GM18951 (cell line): ENCODE measurements around the gene FSTL3.
A peak's percentile ranks its signal among the peaks of the same experiment; 100 is the strongest.

ENCODE experiments used
- POLR2A ChIP-seq: IDR thresholded peaks from 4 replicates; pipeline ENCODE4 v1.6.1; 2011; ENCODE audit warnings: mild to moderate bottlenecking; ENCODE audit not compliant: insufficient read length, insufficient read depth; ENCODE audit errors: extremely low read depth
- in situ Hi-C: fragments of 300-500 bp; cut with MboI; formaldehyde crosslinking; loops from one replicate; pipeline ENCODE4 v1.12.0; 2022; ENCODE audit warnings: low sequenced_read_pairs, mixed read lengths, inconsistent platforms; ENCODE audit not compliant: unreplicated experiment

Gene FSTL3

GRCh38 chr19:677201-677600 lies 1.0 kb downstream of the FSTL3 start:
- TF ChIP-seq POLR2A = no peak
- in situ Hi-C loops = no loop called here

DNA sequence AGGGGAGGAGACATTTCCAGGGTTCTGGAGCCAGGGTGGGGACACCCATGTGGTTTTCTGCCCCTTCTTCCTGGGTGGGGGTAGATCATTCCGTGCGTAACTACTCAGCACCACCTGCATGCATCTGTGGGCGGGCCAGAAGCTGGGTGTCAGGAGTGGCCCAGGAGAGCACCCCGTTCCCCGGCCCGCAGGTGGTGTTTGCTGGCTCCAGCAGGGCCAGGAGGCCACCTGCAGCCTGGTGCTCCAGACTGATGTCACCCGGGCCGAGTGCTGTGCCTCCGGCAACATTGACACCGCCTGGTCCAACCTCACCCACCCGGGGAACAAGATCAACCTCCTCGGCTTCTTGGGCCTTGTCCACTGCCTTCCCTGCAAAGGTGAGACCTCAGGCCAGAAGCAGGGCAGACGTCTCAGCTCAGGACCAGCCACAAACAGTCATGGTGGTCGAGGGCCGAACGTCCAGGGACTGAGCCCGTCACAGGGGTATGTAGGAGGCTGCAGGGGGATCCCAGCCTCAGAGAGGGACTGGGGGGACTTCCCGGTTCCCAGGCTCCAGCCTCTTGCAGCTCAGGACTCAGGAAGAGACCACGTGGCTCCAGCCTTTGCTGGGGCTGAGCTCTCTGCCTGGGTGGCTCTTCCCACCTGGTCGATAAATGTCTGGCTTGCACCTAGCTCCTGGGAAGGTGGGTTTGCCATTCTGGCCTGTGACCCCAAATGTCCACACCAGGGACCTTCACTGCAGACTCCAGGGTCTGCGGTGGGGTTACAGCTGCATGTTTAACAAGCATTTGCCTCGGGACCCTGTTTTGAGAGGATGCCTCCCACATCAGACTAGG lies 1.6 kb downstream of the FSTL3 start:
- in situ Hi-C loops = no loop called here
- TF ChIP-seq POLR2A = no peak

GRCh38 chr19:678791-679388 lies 2.7 kb downstream of the FSTL3 start:
- in situ Hi-C loops = no loop called here
- TF ChIP-seq POLR2A = no peak

- no peak for TF ChIP-seq POLR2A
- in situ Hi-C loops = no loop called here
These were observed 3.5 kb downstream of the FSTL3 start for GRCh38 chr19:679418-680286.

DNA sequence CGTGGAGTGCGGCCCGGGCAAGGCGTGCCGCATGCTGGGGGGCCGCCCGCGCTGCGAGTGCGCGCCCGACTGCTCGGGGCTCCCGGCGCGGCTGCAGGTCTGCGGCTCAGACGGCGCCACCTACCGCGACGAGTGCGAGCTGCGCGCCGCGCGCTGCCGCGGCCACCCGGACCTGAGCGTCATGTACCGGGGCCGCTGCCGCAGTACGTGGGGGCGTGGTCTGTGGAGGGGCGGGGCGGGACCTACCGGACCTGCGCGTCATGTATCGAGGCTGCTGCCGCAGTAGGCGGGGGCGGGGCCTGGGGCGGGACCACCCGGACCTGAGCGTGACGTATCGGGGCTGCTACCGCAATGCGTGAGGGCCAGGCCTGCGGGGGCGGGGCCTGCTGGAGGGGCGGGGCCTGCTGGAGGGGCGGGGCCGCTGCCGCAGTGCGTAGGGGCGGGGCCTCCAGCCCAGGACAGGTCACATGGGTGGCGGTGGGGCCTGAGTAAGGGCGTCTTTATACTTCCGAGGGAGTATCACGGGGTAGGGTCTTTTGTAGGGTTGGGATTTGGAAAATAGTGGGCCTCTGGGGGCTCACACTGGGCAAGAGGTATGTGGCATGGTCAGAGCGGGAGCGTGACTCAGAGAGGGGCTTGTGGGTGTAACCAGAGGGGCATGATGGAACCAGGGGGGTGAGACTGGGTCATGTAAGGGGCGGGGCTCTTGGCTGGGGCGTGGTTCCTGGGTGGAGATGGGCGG lies 4.3 kb downstream of the FSTL3 start:
- TF ChIP-seq POLR2A = peak; percentile 73
- in situ Hi-C loops = no loop called here

DNA sequence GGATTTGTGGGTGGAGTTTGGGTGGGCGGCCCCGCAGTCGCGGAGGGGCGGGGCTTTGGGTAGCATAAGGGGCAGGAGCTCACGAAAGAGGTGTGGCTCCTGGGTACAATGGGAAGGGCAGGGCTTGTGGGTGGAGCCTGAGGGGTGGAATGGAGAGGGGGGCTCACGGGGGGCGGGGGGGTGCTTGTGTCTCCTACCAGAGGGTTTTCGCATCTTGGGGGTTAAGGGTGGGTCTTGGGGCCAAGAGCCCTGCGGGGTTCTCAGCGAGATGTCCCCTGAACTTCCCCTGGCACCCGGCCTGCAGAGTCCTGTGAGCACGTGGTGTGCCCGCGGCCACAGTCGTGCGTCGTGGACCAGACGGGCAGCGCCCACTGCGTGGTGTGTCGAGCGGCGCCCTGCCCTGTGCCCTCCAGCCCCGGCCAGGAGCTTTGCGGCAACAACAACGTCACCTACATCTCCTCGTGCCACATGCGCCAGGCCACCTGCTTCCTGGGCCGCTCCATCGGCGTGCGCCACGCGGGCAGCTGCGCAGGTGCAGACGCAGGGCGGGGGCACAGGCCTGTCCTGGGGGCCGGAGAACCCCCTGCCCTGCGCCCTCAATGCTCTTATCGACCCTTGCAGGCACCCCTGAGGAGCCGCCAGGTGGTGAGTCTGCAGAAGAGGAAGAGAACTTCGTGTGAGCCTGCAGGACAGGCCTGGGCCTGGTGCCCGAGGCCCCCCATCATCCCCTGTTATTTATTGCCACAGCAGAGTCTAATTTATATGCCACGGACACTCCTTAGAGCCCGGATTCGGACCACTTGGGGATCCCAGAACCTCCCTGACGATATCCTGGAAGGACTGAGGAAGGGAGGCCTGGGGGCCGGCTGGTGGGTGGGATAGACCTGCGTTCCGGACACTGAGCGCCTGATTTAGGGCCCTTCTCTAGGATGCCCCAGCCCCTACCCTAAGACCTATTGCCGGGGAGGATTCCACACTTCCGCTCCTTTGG lies 5.1 kb downstream of the FSTL3 start:
- in situ Hi-C loops = no loop called here
- no peak for TF ChIP-seq POLR2A

- TF ChIP-seq POLR2A = no peak
- in situ Hi-C loops = no loop called here
These were observed 6.6 kb downstream of the FSTL3 start for GRCh38 chr19:682678-683320.

- TF ChIP-seq POLR2A = no peak
- in situ Hi-C loops = no loop called here
These were observed 9.3 kb downstream of the FSTL3 start for GRCh38 chr19:685454-685931.

- no peak for TF ChIP-seq POLR2A
These were observed 10.6 kb downstream of the FSTL3 start for GRCh38 chr19:686589-687297.

DNA sequence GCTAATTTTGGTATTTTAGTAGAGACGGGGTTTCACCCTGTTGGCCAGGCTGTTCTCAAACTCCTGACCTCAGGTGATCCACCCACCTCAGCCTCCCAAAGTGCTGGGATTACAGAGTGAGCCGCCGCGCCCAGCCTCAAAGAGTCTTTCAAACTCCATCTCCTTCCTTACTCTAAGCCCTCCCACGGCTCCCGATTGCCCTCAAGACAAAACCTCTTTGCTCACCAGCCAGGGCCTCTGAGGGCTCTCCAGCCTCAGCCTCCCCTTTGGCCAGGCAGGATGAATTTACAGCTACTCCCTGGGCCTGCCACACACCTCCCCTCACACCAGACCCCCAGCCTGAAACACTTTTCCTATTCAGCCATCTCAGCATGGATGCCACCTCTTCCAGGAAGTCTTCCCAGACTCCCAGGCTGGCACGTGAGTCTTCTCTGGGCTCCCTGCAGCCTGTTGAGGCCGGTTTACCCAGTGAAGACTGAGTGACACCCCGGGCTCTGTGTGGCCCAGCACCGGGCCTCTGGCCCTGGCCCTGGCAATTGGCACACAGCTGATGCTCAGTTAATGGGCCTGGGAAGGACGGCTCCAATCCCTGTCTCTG lies 11.5 kb downstream of the FSTL3 start:
- in situ Hi-C loops = no loop called here
- no peak for TF ChIP-seq POLR2A

More at GRCh38 chr19:686589-687297, 10.6 kb downstream of the FSTL3 start:
- in situ Hi-C loops = no loop called here
